Measurements from ENCODE around the gene DMRTA2.
"Not testable (repeated sequence)": the region's sequence is repeated elsewhere in the genome, so short reads cannot be mapped to it uniquely, and the experiment has no call there.

DMRTA2 gene

GRCh38 chr1:50419192-50419906 is 3.9 kb downstream of the DMRTA2 start:
- Histone ChIP-seq H3K9me3 (ENCODE audit: control insufficient read depth, insufficient read depth, low read length) (no peaks in the 10 kb centered on the region), H3K4me1 (ENCODE audit: insufficient read depth, low read length) (no peaks in the 10 kb centered on the region), H3K9ac (ENCODE audit: low read depth, low read length) (peak overlapping the region; percentile 47; the same call in 1 of the 2 replicates), H3K36me3 (ENCODE audit: insufficient read depth, low read length) (no peaks in the 10 kb centered on the region)

GRCh38 chr1:50418600-50419109 is 4.6 kb downstream of the DMRTA2 start:
- Histone ChIP-seq H3K36me3 (ENCODE audit: insufficient read depth, low read length) (no peaks in the 10 kb centered on the region), H3K9ac (ENCODE audit: low read depth, low read length) (peak overlapping the region; percentile 47; the same call in 1 of the 2 replicates), H3K9me3 (ENCODE audit: control insufficient read depth, insufficient read depth, low read length) (no peaks in the 10 kb centered on the region), H3K4me1 (ENCODE audit: insufficient read depth, low read length) (no peaks in the 10 kb centered on the region)

- Histone ChIP-seq H3K36me3 (ENCODE audit: insufficient read depth, low read length) (no peaks in the 10 kb centered on the region), H3K4me1 (ENCODE audit: insufficient read depth, low read length) (no peaks in the 10 kb centered on the region), H3K9ac (ENCODE audit: low read depth, low read length) (no peak overlapping the region; the same call in 1 of the 2 replicates), H3K9me3 (ENCODE audit: control insufficient read depth, insufficient read depth, low read length) (no peaks in the 10 kb centered on the region)
Measured at GRCh38 chr1:50417946-50418599, 5.2 kb downstream of the DMRTA2 start.

GRCh38 chr1:50417507-50417906 is 5.7 kb downstream of the DMRTA2 start:
- no peaks in the 10 kb centered on the region for H3K4me1 ChIP-seq (ENCODE audit: insufficient read depth, low read length)
- no peaks in the 10 kb centered on the region for H3K36me3 ChIP-seq (ENCODE audit: insufficient read depth, low read length)
- H3K9me3 ChIP-seq (ENCODE audit: control insufficient read depth, insufficient read depth, low read length) = no peaks in the 10 kb centered on the region
- H3K9ac ChIP-seq (ENCODE audit: low read depth, low read length) = peak overlapping the region; percentile 48; the same call in 1 of the 2 replicates

GRCh38 chr1:50416553-50417453 is 6.4 kb downstream of the DMRTA2 start:
- Histone ChIP-seq H3K36me3 (ENCODE audit: insufficient read depth, low read length) (no peaks in the 10 kb centered on the region), H3K9me3 (ENCODE audit: control insufficient read depth, insufficient read depth, low read length) (no peaks in the 10 kb centered on the region), H3K9ac (ENCODE audit: low read depth, low read length) (peak overlapping the region; percentile 48; the same call in 1 of the 2 replicates)

GRCh38 chr1:50416150-50416527 is 7.1 kb downstream of the DMRTA2 start:
- peak overlapping the region; percentile 48; the same call in 1 of the 2 replicates for H3K9ac ChIP-seq (ENCODE audit: low read depth, low read length)
- H3K36me3 ChIP-seq (ENCODE audit: insufficient read depth, low read length) = no peaks in the 10 kb centered on the region
- H3K9me3 ChIP-seq (ENCODE audit: control insufficient read depth, insufficient read depth, low read length) = no peaks in the 10 kb centered on the region
- no peaks in the 10 kb centered on the region for H3K4me1 ChIP-seq (ENCODE audit: insufficient read depth, low read length)

More at GRCh38 chr1:50416553-50417453, 6.4 kb downstream of the DMRTA2 start:
- no peaks in the 10 kb centered on the region for H3K4me1 ChIP-seq (ENCODE audit: insufficient read depth, low read length)

GRCh38 chr1:50415235-50416149 is 7.8 kb downstream of the DMRTA2 start:
- Histone ChIP-seq H3K9ac (ENCODE audit: low read depth, low read length) (peak overlapping the region; percentile 48; the same call in 1 of the 2 replicates), H3K9me3 (ENCODE audit: control insufficient read depth, insufficient read depth, low read length) (no peaks in the 10 kb centered on the region), H3K4me1 (ENCODE audit: insufficient read depth, low read length) (no peaks in the 10 kb centered on the region), H3K36me3 (ENCODE audit: insufficient read depth, low read length) (no peaks in the 10 kb centered on the region)

- Histone ChIP-seq H3K9ac (ENCODE audit: low read depth, low read length) (no peak overlapping the region), H3K36me3 (ENCODE audit: insufficient read depth, low read length) (no peaks in the 10 kb centered on the region), H3K4me1 (ENCODE audit: insufficient read depth, low read length) (no peaks in the 10 kb centered on the region), H3K9me3 (ENCODE audit: control insufficient read depth, insufficient read depth, low read length) (no peaks in the 10 kb centered on the region)
Measured at GRCh38 chr1:50414853-50415234, 8.4 kb downstream of the DMRTA2 start.

GRCh38 chr1:50412813-50413476 is 10.3 kb downstream of the DMRTA2 start:
- Histone ChIP-seq H3K9ac (ENCODE audit: low read depth, low read length) (no peak overlapping the region), H3K36me3 (ENCODE audit: insufficient read depth, low read length) (no peaks in the 10 kb centered on the region), H3K9me3 (ENCODE audit: control insufficient read depth, insufficient read depth, low read length) (no peaks in the 10 kb centered on the region), H3K4me1 (ENCODE audit: insufficient read depth, low read length) (no peaks in the 10 kb centered on the region)

GRCh38 chr1:50405814-50406213 is 17.4 kb downstream of the DMRTA2 start:
- no peaks in the 10 kb centered on the region for H3K36me3 ChIP-seq (ENCODE audit: insufficient read depth, low read length)
- no peaks in the 10 kb centered on the region for H3K4me1 ChIP-seq (ENCODE audit: insufficient read depth, low read length)
- no peak overlapping the region for H3K9ac ChIP-seq (ENCODE audit: low read depth, low read length)
- H3K9me3 ChIP-seq (ENCODE audit: control insufficient read depth, insufficient read depth, low read length) = no peaks in the 10 kb centered on the region

- Histone ChIP-seq H3K4me1 (ENCODE audit: insufficient read depth, low read length) (no peaks in the 10 kb centered on the region), H3K9ac (ENCODE audit: low read depth, low read length) (no peak overlapping the region), H3K9me3 (ENCODE audit: control insufficient read depth, insufficient read depth, low read length) (peaks cover 3% of the 10 kb centered on the region; the same call in 1 of the 2 replicates), H3K36me3 (ENCODE audit: insufficient read depth, low read length) (no peaks in the 10 kb centered on the region)
Measured at GRCh38 chr1:50393522-50394120, 29.6 kb downstream of the DMRTA2 start.

GRCh38 chr1:50381551-50381950 is 41.7 kb downstream of the DMRTA2 start:
- not testable (repeated sequence) for H3K9ac ChIP-seq (ENCODE audit: low read depth, low read length); H3K36me3 ChIP-seq (ENCODE audit: insufficient read depth, low read length); H3K4me1 ChIP-seq (ENCODE audit: insufficient read depth, low read length); H3K9me3 ChIP-seq (ENCODE audit: control insufficient read depth, insufficient read depth, low read length)

- no peaks in the 10 kb centered on the region for H3K9me3 ChIP-seq (ENCODE audit: control insufficient read depth, insufficient read depth, low read length)
- no peaks in the 10 kb centered on the region for H3K4me1 ChIP-seq (ENCODE audit: insufficient read depth, low read length)
- no peak overlapping the region for H3K9ac ChIP-seq (ENCODE audit: low read depth, low read length)
- H3K36me3 ChIP-seq (ENCODE audit: insufficient read depth, low read length) = no peaks in the 10 kb centered on the region
Measured at GRCh38 chr1:50378770-50379169, 44.5 kb downstream of the DMRTA2 start.
